H9 (cell line): Measurements from ENCODE around the gene ZNF860. TPM values are rescaled to one million over a fixed set of nuclear protein-coding genes. Genes with fewer than 3 reads are reported as not detected.

Experiments used
- DNase-seq: peaks from one replicate; pipeline ENCODE4 v3.0.0-alpha.2; 2017
- H2AFZ ChIP-seq: one replicate; pipeline ENCODE4 v1.6.1; 2013; ENCODE audit warnings: mild to moderate bottlenecking, low read length, control low read depth, moderate library complexity
- H2AK5ac ChIP-seq: 2 replicates; pipeline ENCODE4 v1.6.1; 2013; ENCODE audit warnings: low read length, control low read depth, mixed read lengths; ENCODE audit not compliant: insufficient read length
- H2BK120ac ChIP-seq: one replicate; pipeline ENCODE4 v1.6.1; 2013; ENCODE audit warnings: low read depth, mild to moderate bottlenecking, low read length, control low read depth, inconsistent platforms; ENCODE audit not compliant: poor library complexity, severe bottlenecking
- H2BK12ac ChIP-seq: 2 replicates; pipeline ENCODE4 v1.6.1; 2013; ENCODE audit warnings: low read length, control low read depth, mixed read lengths, low read depth; ENCODE audit not compliant: insufficient read length
- H2BK15ac ChIP-seq: 2 replicates; pipeline ENCODE4 v1.6.1; 2013; ENCODE audit warnings: low read depth, low read length, control low read depth
- H2BK20ac ChIP-seq: one replicate; pipeline ENCODE4 v1.6.1; 2013; ENCODE audit warnings: low read depth, mild to moderate bottlenecking, low read length, control low read depth, inconsistent platforms; ENCODE audit not compliant: poor library complexity, severe bottlenecking
- H2BK5ac ChIP-seq: 2 replicates; pipeline ENCODE4 v1.6.1; 2013; ENCODE audit warnings: low read length, control low read depth, mixed read lengths; ENCODE audit not compliant: insufficient read length
- H3K14ac ChIP-seq: 2 replicates; pipeline ENCODE4 v1.6.1; 2013; ENCODE audit warnings: low read length, control low read depth; ENCODE audit not compliant: insufficient read depth
- H3K18ac ChIP-seq: 2 replicates; pipeline ENCODE4 v1.6.1; 2013; ENCODE audit warnings: low read depth, mild to moderate bottlenecking, mixed read lengths, low read length, control low read depth; ENCODE audit not compliant: insufficient read length
- H3K23ac ChIP-seq: 2 replicates; pipeline ENCODE4 v1.6.1; 2013; ENCODE audit warnings: low read length, control low read depth, mixed read lengths, low read depth; ENCODE audit not compliant: insufficient read length
- H3K23me2 ChIP-seq: 2 replicates; pipeline ENCODE4 v1.6.1; 2013; ENCODE audit warnings: low read depth, mild to moderate bottlenecking, mixed read lengths, low read length, control low read depth; ENCODE audit not compliant: insufficient read length, poor library complexity, severe bottlenecking
- H3K27ac ChIP-seq: 2 replicates; pipeline ENCODE4 v1.5.1; 2013; ENCODE audit warnings: low read length, control low read depth, mixed read lengths, low read depth; ENCODE audit not compliant: insufficient read length
- H3K27me3 ChIP-seq: 2 replicates; pipeline ENCODE4 v1.6.1; 2013; ENCODE audit warnings: low read length, control low read depth, inconsistent platforms; ENCODE audit not compliant: insufficient read depth
- H3K4ac ChIP-seq: 2 replicates; pipeline ENCODE4 v1.6.1; 2013; ENCODE audit warnings: low read depth, mild to moderate bottlenecking, control low read depth, inconsistent platforms, low read length, moderate library complexity
- H3K4me1 ChIP-seq: 2 replicates; pipeline ENCODE4 v1.6.1; 2013; ENCODE audit warnings: low read length, control low read depth, inconsistent platforms; ENCODE audit not compliant: insufficient read depth
- H3K4me2 ChIP-seq: 2 replicates; pipeline ENCODE4 v1.6.1; 2013; ENCODE audit warnings: low read length, control low read depth, mixed read lengths; ENCODE audit not compliant: insufficient read length, insufficient read depth
- H3K56ac ChIP-seq: 2 replicates; pipeline ENCODE4 v1.6.1; 2013; ENCODE audit warnings: low read depth, mild to moderate bottlenecking, mixed read lengths, low read length, control low read depth; ENCODE audit not compliant: insufficient read length
- H3K79me1 ChIP-seq: 2 replicates; pipeline ENCODE4 v1.6.1; 2013; ENCODE audit warnings: low read depth, mild to moderate bottlenecking, moderate library complexity, low read length, control low read depth, inconsistent platforms; ENCODE audit not compliant: insufficient read depth, poor library complexity, severe bottlenecking
- H3K79me2 ChIP-seq: 2 replicates; pipeline ENCODE4 v1.6.1; 2013; ENCODE audit warnings: low read length, control low read depth, inconsistent platforms; ENCODE audit not compliant: insufficient read depth
- H3K9ac ChIP-seq: 2 replicates; pipeline ENCODE4 v1.6.1; 2013; ENCODE audit warnings: low read length, control low read depth, mixed read lengths; ENCODE audit not compliant: insufficient read length; ENCODE audit errors: extremely low read depth
- H3K9me3 ChIP-seq: one replicate; pipeline ENCODE4 v1.6.1; 2013; ENCODE audit warnings: low read depth, low read length, inconsistent platforms; ENCODE audit not compliant: control insufficient read depth
- H3T11ph ChIP-seq: one replicate; pipeline ENCODE4 v1.6.1; 2013; ENCODE audit warnings: mild to moderate bottlenecking, low read length, control low read depth, inconsistent platforms
- H4K20me1 ChIP-seq: one replicate; pipeline ENCODE4 v1.6.1; 2013; ENCODE audit not compliant: control insufficient read depth, insufficient read length, insufficient read depth
- H4K5ac ChIP-seq: 2 replicates; pipeline ENCODE4 v1.6.1; 2013; ENCODE audit warnings: low read depth, mild to moderate bottlenecking, mixed read lengths, low read length, control low read depth; ENCODE audit not compliant: insufficient read length
- H4K8ac ChIP-seq: replicated peaks from 2 replicates; pipeline ENCODE4 v1.6.1; 2013; ENCODE audit warnings: low read length, control low read depth, mixed read lengths, low read depth; ENCODE audit not compliant: insufficient read length
- H4K91ac ChIP-seq: 2 replicates; pipeline ENCODE4 v1.6.1; 2013; ENCODE audit warnings: low read depth, mild to moderate bottlenecking, moderate library complexity, mixed read lengths, low read length, control low read depth; ENCODE audit not compliant: insufficient read length
- H3K27ac Mint-ChIP-seq, 3 experiments: 2 replicates in 2 of 3; 3 replicates in 1 of 3; pipeline ENCODE4 v1.8.0; 2020 to 2021; ENCODE audit warnings: mixed read lengths in 3 of 3, mild to moderate bottlenecking in 1 of 3, moderate library complexity in 1 of 3
- H3K27me3 Mint-ChIP-seq: 2 replicates; pipeline ENCODE4 v1.8.0; 2021; ENCODE audit warnings: low read depth, mild to moderate bottlenecking, moderate library complexity, mixed read lengths
- H3K36me3 Mint-ChIP-seq, 3 experiments: 2 replicates in 2 of 3; 3 replicates in 1 of 3; pipeline ENCODE4 v1.8.0; 2020 to 2021; ENCODE audit warnings: low read depth in 3 of 3, mixed read lengths in 3 of 3; ENCODE audit not compliant: insufficient read depth in 1 of 3
- H3K4me1 Mint-ChIP-seq, 2 experiments: 2 replicates each; pipeline ENCODE4 v1.8.0; 2020; ENCODE audit warnings: mixed read lengths in 2 of 2
- H3K4me3 Mint-ChIP-seq, 2 experiments: 2 replicates in 1 of 2; 3 replicates in 1 of 2; pipeline ENCODE4 v1.8.0; 2020 to 2021; ENCODE audit warnings: mild to moderate bottlenecking in 2 of 2, mixed read lengths in 2 of 2, moderate library complexity in 1 of 2
- H3K9me3 Mint-ChIP-seq, 2 experiments: 2 replicates in 1 of 2; 3 replicates in 1 of 2; pipeline ENCODE4 v1.8.0; 2020; ENCODE audit warnings: mild to moderate bottlenecking in 2 of 2, mixed read lengths in 2 of 2, moderate library complexity in 1 of 2
- CTCF ChIP-seq: fragments of 200-600 bp; sonication (generic); conservative IDR thresholded peaks from 3 replicates; pipeline ENCODE4 v1.8.0; 2021; ENCODE audit warnings: antibody characterized with exemption, mild to moderate bottlenecking
- WGBS: extraction: QIAGEN DNeasy Blood & Tissue Kit; methylation state at CpG from one replicate; pipeline ENCODE4 v1.1.7; 2013; ENCODE audit warnings: missing lambda C conversion rate, low lambda C conversion rate, mixed read lengths; ENCODE audit not compliant: insufficient read length; ENCODE audit errors: extremely low coverage; 5-methylcytosine and 5-hydroxymethylcytosine counted together
- total RNA-seq: library from RNA; stranded (reverse); gene quantifications from 2 replicates; pipeline ENCODE4 v1.2.1, GENCODE V29; 2021

ZNF860 gene
- total RNA-seq, 1 experiment from 2014 or later, result 2.6 TPM

DNA sequence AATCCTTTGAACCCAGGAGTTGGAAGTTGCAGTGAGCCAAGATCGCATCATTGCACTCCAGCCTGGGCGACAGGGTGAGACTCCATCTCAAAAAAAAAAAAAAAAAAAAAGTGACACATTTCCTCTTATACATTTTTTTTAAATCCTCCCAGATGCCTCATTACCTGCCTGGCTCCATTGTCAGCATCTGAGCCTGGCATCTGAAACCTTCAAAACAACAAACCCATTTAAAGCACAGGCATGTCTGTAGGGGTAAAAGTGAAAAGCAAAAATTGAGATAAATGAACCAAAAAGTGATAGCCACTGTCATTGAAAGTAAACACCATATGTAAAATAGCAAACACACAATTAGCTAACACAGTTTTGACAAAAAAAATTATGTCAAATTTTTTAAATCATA is 39.1 kb upstream of the ZNF860 start:
- Mint-ChIP-seq H3K4me1 (peaks cover 27 to 30% of the 10 kb centered on the region in 2 experiments), H3K36me3 (peaks cover 0 to under 1% (median 0%) of the 10 kb centered on the region in 3 experiments; a peak in 1 of 7 replicates), H3K27ac (no peak overlapping the region), H3K4me3 (no peak overlapping the region), H3K27me3 (no peaks in the 10 kb centered on the region), H3K9me3 (0 out of 5 replicates have a peak, but pooled peaks cover 0 to under 1% of the 10 kb centered on the region in 2 experiments)
- no peaks in the 10 kb centered on the region for H3K27me3 ChIP-seq
- TF ChIP-seq CTCF, result no peak
- no peak overlapping the region for H3K23ac ChIP-seq
- H3K79me2 ChIP-seq, result peaks cover 44% of the 10 kb centered on the region
- no peak overlapping the region for H2AK5ac ChIP-seq
- no peak overlapping the region for H4K91ac ChIP-seq
- no peak overlapping the region for H2BK20ac ChIP-seq
- H3K18ac ChIP-seq, result no peak overlapping the region
- no peak overlapping the region for H2BK12ac ChIP-seq
- H2BK15ac ChIP-seq, result no peak overlapping the region
- H3K56ac ChIP-seq, result no peak overlapping the region
- H3K27ac ChIP-seq, result no peak overlapping the region
- H4K5ac ChIP-seq, result no peak overlapping the region
- H3K4me2 ChIP-seq, result no peak overlapping the region
- no peak overlapping the region for H3T11ph ChIP-seq
- H3K4me1 ChIP-seq, result peaks cover 18% of the 10 kb centered on the region; the same call in 1 of the 2 replicates
- H2BK120ac ChIP-seq, result no peak overlapping the region
- no peak overlapping the region for H3K4ac ChIP-seq
- H3K9me3 ChIP-seq, result no peaks in the 10 kb centered on the region
- DNase-seq, result no peak
- H3K79me1 ChIP-seq, result peaks cover 9% of the 10 kb centered on the region
- H4K20me1 ChIP-seq, result no peaks in the 10 kb centered on the region
- no peak overlapping the region for H2AFZ ChIP-seq
- no peaks in the 10 kb centered on the region for H3K23me2 ChIP-seq
- no peak overlapping the region for H3K14ac ChIP-seq
- no peak overlapping the region for H3K9ac ChIP-seq
- H2BK5ac ChIP-seq, result no peak overlapping the region
- no CpG with 5 or more reads among the region's 2 CpGs for WGBS
- H4K8ac ChIP-seq, result no peak overlapping the region
